Hematopoietic multipotent progenitor cell (in vitro differentiated cells): ENCODE measurements around the gene KCNJ9. TPM values are rescaled to one million over a fixed set of nuclear protein-coding genes. Genes with fewer than 3 reads are reported as not detected.
"Not testable (repeated sequence)": the region's sequence is repeated elsewhere in the genome, so short reads cannot be mapped to it uniquely, and the experiment has no call there.

Experiments used
- DNase-seq, 3 donors: peaks; one replicate each; pipeline ENCODE4 v3.0.0-alpha.2; 2011 to 2015; ENCODE audit warnings: low read depth in 2 of 3, low spot score in 2 of 3
- total RNA-seq: library from RNA; depleted of rRNA; stranded (reverse); fragments of >200 nt; gene quantifications from one replicate; pipeline ENCODE4 v1.2.3, GENCODE V29; 2012

KCNJ9 gene
- total RNA-seq, 1 donor, result not detected

DNA sequence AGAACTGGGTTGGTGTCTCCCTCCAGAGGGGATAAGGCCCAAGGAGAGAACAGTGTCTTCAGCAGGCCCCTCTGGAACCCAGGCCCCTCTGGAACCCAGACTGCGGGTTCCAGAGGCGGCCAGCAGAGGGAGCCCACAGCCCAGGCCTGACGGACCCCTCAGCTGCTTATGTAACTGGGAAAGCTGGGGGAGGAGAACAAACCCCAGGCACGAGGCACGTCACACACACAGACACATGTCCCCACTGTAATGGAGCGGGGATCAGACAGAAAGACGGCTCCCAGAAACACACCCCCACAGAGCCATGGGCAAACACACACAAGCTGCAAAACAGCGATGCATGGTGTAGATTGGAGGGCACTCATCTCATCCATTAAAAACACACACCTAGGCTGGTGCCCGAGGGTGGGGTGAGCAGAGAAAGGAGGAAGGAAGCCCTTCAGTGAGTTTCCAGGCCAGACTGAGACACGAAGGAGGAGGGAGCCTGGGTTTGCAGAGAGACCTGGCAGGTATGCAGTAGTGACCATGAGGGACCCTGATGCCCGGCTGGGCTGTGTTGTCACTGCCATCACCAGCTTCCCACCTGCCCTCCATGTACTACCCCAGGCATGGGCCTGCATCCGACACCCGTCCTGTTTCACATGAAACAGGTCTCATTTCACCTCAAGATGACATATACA, 19.8 kb downstream of the KCNJ9 start:
- peak in 2 of 3 donors; percentile 79 to 87 for DNase-seq

- DNase-seq, result no peak
These were observed 20.6 kb downstream of the KCNJ9 start for GRCh38 chr1:160101717-160102522.

DNA sequence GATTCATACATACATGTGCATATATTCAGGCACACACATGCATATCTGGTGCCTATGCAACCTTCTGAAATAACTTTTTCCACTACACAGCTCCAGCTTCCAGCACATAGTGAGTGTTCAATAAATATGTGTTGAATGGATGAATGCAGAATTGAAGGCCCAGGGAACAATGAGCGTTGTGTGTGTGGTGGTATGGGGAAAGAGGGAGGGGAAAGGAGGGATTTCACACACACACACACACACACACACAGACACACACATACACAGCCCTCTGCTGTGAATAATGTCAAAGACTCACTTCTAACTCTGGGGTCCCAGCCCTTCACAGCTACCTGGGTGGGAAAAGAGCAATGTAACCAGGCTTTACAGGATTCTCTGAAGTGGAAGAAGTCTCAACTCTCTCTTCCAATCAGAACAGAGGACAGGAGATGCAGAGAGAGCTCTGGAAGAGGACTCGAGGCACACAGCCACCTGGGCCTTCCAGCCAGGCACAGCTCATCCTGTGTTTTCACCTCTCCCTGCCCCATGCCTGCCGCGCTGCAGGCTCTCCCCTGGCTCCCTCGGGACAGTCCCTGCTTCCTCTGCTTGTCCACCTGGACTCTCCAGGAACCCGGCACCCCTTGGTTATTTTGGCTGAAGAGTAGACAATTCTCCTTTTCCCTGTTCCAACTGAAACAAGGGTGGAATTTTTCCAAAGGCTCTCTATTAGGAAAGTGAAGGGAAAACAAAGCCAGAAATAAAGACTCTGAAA, 22.5 kb downstream of the KCNJ9 start:
- no peak for DNase-seq

DNA sequence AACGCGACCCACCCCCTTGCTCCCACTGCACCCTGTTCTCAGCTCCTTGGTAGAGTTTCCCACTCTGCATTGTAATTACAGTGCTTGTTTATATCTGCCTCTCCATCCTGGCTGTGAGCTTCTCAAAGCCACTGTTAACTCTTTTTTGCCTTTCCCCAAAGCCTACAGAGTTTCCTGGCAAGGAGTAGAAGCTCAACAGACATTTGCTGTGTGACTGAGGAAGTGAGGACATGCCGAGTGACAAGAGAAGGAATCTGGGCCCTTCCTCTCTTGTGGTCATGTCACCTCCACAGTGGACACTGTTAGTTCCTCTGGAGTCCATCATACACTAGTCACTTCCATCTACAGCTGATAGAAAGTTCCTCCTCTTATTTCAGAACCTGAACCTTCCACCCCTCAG, 23.1 kb downstream of the KCNJ9 start:
- DNase-seq, result no peak

DNA sequence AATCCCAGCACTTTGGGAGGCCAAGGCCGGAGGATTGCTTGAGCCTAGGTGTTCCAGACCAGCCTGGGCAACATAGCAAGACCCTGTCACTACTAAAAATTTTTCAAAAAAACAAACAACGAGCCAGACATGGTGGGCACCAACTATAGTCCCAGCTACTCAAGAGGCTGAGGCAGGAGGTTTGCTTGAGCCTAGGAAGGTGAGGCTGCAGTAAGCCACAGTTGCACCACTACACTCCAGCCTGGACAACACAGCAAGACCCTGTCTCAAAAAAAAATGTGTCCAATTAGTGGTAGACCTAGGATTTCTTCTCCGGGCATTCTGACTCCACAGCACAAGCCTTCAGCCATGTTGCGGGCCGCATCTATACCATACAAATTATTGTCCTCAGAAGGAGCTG, 23.8 kb downstream of the KCNJ9 start:
- DNase-seq, result no peak

- no peak for DNase-seq
These were observed 26.2 kb downstream of the KCNJ9 start for GRCh38 chr1:160107512-160107911.

DNA sequence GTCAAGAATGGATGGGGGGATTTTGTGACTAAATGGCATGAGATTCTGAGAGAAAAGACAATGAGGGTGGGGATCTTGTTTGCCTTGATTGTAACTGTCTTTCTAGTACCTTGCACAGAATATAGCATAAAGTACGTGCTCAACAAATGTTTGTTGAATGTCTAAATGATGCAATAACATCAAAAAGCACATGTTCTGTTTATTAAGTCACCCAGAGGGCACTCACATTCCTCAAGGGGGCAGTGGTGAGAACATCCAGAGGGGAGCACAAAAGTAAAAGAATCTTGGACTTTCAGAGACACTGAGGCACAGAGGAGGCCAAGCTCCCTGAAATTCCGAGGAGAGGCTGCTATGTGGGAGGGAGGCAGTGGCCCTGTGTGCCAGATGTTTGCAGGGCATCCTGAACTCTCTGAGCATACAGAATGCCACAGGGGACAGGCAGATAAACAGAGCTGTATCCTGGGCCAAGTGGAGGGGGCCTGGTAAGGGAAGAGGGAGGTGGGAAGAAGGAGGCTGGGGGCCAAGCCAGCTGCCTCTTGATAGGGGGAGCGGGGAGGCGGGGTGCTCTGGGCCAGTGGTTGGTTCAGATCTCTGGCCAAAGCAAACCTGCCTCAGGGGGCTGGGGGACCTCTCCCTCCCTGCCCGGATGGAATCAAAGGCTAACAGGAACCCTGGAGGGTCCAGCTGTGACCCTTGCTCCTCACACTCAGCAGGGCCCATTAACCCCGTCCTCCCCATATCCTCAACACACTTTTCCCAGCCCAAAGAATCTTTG, 27.7 kb downstream of the KCNJ9 start:
- DNase-seq, result peak in 2 of 3 donors; percentile 44 to 78

DNA sequence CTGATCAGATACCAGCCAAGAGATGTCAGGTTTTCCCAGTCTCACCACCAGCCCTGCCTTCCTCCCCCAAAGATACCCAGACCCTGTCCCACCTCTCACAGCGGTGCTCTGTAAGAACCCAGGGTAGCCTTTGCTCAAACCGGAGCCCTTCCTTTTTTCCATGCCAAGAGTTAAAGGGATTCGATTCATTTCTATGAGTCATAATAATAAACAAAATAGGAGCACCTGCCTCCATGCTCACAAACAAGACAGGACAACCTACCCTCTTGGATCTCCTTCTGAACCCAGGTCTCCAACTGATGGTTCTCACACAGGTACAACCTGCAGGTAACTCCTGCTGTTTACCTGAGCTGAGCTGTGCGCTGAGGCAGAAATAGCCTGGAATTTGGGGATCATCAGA, 28.3 kb downstream of the KCNJ9 start:
- DNase-seq, result no peak

DNA sequence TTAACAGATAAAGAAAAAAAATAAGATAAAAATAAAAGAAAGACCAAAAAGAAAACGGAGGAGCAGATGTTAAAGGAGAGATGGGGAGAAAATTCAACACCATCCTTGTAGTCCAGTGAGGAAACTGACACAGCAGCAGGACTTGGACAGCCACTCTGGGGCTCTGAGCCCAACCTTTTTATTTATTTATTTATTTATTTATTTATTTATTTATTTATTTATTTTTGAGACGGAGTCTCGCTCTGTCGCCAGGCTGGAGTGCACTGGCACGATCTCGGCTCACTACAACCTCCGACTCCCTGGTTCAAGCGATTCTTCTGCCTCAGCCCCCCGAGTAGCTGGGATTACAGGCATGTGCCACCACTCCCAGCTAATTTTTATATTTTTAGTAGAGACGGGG, 30.1 kb downstream of the KCNJ9 start:
- not testable (repeated sequence) for DNase-seq

DNA sequence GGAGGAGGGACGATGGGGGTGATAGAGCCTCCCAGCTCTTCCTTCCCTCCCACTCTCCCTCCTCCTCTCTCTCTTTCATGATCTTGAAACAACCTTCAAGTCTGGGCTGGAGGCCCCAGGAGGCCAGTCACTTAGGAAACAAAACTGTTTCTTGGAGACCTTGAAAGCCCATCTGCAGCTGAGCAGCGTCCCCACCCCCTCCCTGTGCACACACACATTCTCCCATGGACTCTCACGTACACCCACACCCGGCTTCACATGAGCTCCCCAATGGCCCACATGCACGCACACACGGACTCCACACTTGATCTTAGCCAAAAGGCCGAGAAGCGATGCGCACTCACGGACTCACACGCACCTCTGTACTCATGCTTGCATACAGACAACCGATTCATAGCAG, 31.0 kb downstream of the KCNJ9 start:
- DNase-seq, result no peak

DNA sequence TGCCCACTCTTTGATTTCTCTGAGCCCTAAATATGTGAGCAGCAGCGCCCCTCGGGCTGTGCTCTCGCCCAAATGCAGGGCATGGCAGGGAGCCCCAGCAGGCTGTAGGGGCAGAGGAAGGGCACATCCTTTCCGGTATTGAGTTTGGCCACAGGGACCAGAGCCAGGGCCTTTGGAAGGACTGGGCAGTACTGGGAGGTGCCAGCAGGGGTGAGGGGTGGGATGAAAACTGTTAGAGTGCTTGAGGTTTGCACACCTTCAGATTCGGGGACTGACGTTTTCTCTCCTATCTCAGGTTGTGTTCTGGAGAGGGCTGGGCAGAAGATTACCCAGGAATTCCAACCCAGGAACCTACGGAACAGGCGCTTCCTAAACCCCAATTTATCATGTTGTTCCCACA, 32.1 kb downstream of the KCNJ9 start:
- no peak for DNase-seq

DNA sequence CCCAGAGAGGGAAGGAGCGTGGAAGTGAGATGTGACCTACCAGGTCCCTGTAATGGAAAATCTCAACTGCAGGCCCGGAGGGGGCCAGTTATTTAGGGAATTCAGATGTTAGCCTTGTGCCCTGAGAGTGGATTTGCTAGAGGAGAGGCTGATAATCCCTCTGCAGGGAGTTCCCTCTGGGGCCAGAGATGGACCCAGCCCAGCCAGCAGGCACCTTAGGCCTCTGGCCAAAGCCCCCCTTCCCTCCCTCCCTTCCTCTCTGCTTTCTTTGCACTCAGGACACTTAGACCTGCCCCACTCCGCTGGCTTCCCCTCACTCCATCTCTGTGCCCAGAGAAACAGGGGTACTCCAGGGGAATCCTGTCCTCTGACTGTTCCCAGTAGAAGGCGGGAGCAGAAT, 32.7 kb downstream of the KCNJ9 start:
- no peak for DNase-seq

DNA sequence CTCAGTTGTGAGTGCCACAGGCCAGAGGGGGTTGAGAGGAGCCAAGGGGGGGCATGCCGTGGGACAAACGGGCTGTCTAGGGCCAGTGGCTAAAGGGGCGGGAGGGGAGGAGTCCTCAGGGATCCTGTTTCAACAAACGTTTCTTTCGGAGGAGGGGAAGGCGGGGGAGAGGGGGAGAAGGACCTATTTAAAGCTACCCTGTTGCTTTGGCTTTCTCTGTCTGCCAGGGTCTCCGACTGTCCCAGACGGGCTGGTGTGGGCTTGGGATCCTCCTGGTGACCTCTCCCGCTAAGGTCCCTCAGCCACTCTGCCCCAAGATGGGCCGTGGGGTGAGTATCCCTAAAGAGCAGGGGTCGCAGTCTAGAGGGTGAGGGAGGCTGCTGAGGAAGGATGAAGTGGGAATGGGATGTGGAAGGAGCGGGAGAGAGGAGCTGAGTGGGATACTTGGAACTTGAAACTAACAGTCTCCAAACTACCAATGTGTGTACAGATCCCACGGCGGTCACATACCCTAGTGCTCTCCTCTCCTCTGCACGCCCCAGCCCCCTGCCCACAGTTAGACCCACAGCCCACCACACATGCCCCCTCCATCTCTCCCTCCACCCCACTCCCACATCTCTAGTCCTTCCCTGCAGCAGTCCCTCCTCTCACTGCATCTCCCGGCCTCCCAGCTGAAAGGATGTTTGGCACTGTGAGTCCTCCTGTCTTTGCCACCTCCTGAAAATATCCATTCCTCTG, 34.4 kb downstream of the KCNJ9 start, which contains the start of gene ATP1A2:
Gene ATP1A2 (plus strand): TSS at position 215 of the 738 bp plus-strand sequence. CDS start 103 bp downstream, at position 318.
- DNase-seq, result no peak

- DNase-seq, result no peak
These were observed 35.2 kb downstream of the KCNJ9 start for GRCh38 chr1:160116283-160117147.

GRCh38 chr1:160117300-160117699, 36.0 kb downstream of the KCNJ9 start:
- no peak for DNase-seq

DNA sequence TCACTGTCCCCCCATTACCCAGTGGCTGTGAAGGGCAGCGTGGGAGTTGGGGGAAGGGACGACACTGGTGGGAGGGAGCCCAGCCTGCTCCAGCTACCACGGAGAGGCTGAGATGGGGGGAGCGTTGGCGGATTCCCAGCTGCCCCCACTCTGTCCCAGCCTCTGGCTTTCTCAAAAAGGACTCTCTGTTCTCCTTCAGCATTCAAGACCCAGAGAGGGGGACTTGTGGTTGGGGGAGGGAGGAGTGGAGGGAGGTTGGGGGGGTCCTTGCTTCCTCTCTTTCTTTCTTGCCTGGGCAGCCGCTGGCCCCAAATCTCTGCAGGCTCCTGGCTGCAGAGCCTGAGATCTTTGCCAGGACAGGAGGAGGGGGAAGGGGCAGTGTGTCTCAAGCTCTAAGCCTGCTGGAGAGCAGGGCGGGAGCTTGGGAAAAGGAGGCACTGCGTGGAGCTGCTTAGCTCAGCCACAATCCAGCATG, 36.4 kb downstream of the KCNJ9 start:
- no peak for DNase-seq

DNA sequence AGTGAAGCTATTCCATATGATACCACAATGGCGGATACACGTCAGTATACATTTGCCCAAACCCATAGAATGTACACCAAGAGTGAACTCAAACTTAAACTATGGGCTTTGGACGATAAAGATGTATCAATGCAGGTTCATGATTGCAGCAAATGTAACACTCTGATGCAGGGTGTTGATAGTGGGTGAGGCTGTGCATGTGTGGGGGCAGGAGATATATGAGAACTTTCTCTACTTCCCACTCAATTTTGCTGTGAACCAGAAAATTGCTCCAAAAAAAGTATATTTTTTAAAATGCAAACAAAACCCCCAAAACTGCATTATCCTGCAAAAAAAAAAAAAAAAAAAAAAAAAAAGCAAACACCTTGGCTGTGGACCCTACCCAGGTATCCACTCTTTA, 37.6 kb downstream of the KCNJ9 start:
- no peak for DNase-seq

- DNase-seq, result no peak
These were observed 39.5 kb downstream of the KCNJ9 start for GRCh38 chr1:160120797-160121196.

DNA sequence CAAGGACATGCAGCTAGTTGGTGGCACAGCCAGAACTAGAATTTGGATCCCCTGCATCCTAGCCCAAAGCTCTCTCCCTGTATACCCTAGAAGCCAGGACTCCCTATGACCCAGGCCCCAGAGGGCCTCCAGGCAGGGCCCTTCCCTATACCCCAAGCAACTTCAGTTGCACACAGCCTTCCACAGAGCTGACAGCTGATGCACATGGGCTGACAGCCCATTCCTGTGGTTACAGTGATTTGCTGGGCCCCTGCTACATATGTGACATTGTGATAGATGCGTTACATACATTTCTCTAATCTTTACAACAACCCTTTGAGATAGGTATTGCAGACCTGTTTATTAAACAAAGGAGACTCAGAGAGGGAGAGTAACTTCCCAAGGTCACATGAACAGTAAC, 40.0 kb downstream of the KCNJ9 start:
- DNase-seq, result no peak
